ENCODE measurements around the gene NTN3.

GRCh38 chr16:2518823-2519710 lies 48.0 kb downstream of the NTN3 start:
- TF ChIP-seq CTCF (IDR thresholded peaks at IDR 0.05) (no peak), POLR2AphosphoS5 (IDR thresholded peaks at IDR 0.05) (no peak)
